WTC11 (cell line): ENCODE measurements around the gene S100PBP.
"Not testable (repeated sequence)": the region's sequence is repeated elsewhere in the genome, so short reads cannot be mapped to it uniquely, and the experiment has no call there.

Experiments used
- ATF2 ChIP-seq: sonication (generic); formaldehyde crosslinking; IDR thresholded peaks from 2 replicates; pipeline ENCODE4 v1.8.1; 2022; ENCODE audit warnings: low read depth, missing genetic modification reagents, borderline replicate concordance
- EMX1 ChIP-seq: fragments of 250-450 bp; sonication (Bioruptor Pico); IDR thresholded peaks from 2 replicates; pipeline ENCODE4 v1.8.0; 2021; ENCODE audit warnings: mild to moderate bottlenecking
- HMGA2 ChIP-seq: fragments of 250-450 bp; sonication (Bioruptor Pico); IDR thresholded peaks from 2 replicates; pipeline ENCODE4 v1.4.0; 2021; ENCODE audit warnings: mild to moderate bottlenecking, moderate library complexity
- TF ChIP-seq, protein P1 (sequence below): fragments of 200-600 bp; IDR thresholded peaks from 2 replicates; pipeline ENCODE4 v1.8.0; 2022; ENCODE audit warnings: antibody characterized with exemption
- TF ChIP-seq, protein P2 (sequence below): sonication (generic); formaldehyde crosslinking; IDR thresholded peaks from 2 replicates; pipeline ENCODE4 v1.8.1; 2023; ENCODE audit warnings: mild to moderate bottlenecking, missing genetic modification reagents

- not testable (repeated sequence) for TF ChIP-seq ATF2, EMX1, HMGA2 (CRISPR knock-in tag)
- TF ChIP-seq, protein P1, sequence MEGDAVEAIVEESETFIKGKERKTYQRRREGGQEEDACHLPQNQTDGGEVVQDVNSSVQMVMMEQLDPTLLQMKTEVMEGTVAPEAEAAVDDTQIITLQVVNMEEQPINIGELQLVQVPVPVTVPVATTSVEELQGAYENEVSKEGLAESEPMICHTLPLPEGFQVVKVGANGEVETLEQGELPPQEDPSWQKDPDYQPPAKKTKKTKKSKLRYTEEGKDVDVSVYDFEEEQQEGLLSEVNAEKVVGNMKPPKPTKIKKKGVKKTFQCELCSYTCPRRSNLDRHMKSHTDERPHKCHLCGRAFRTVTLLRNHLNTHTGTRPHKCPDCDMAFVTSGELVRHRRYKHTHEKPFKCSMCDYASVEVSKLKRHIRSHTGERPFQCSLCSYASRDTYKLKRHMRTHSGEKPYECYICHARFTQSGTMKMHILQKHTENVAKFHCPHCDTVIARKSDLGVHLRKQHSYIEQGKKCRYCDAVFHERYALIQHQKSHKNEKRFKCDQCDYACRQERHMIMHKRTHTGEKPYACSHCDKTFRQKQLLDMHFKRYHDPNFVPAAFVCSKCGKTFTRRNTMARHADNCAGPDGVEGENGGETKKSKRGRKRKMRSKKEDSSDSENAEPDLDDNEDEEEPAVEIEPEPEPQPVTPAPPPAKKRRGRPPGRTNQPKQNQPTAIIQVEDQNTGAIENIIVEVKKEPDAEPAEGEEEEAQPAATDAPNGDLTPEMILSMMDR: not testable (repeated sequence)
- TF ChIP-seq, protein P2, sequence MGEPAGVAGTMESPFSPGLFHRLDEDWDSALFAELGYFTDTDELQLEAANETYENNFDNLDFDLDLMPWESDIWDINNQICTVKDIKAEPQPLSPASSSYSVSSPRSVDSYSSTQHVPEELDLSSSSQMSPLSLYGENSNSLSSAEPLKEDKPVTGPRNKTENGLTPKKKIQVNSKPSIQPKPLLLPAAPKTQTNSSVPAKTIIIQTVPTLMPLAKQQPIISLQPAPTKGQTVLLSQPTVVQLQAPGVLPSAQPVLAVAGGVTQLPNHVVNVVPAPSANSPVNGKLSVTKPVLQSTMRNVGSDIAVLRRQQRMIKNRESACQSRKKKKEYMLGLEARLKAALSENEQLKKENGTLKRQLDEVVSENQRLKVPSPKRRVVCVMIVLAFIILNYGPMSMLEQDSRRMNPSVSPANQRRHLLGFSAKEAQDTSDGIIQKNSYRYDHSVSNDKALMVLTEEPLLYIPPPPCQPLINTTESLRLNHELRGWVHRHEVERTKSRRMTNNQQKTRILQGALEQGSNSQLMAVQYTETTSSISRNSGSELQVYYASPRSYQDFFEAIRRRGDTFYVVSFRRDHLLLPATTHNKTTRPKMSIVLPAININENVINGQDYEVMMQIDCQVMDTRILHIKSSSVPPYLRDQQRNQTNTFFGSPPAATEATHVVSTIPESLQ (CRISPR knock-in tag): not testable (repeated sequence)
Observed at GRCh38 chr1:32789356-32789755, 28.1 kb upstream of the S100PBP start.
